HG03469 (cell line): ENCODE results near the gene S100A12.
"Not testable (repeated sequence)": the region's sequence is repeated elsewhere in the genome, so short reads cannot be mapped to it uniquely, and the experiment has no call there.

ENCODE experiments used
- ATAC-seq: cut with Tn5 transposase; IDR thresholded peaks from one replicate; pipeline ENCODE4 v1.9.1; 2021; ENCODE audit warnings: mild to moderate bottlenecking, moderate library complexity, moderate number of reproducible peaks; ENCODE audit not compliant: unreplicated experiment

The S100A12 gene

DNA sequence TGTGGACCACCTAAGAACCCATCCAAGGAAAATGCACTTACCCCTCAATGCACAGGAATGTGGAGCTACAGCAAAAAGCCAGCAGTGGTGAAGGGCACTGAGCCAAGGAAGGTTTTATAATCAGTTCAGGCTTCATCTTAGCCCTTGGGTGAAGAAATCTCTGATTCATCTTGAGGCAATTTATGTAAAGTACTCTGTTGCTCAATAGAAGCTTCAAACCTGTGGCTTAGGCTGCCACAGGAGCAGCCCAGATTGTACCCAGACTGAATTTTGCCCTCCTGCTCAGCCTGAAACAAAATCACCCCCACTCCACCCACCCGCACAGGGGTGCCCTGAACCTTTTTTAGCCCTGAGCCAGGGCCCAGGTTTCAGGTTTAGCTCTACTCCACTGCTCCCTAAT is at the start of gene S100A12:
Gene S100A12 (minus strand): TSS at position 111 of the 400 bp plus-strand sequence. CDS start 1,029 bp downstream, outside the sequence.
- ATAC-seq = no peak

DNA sequence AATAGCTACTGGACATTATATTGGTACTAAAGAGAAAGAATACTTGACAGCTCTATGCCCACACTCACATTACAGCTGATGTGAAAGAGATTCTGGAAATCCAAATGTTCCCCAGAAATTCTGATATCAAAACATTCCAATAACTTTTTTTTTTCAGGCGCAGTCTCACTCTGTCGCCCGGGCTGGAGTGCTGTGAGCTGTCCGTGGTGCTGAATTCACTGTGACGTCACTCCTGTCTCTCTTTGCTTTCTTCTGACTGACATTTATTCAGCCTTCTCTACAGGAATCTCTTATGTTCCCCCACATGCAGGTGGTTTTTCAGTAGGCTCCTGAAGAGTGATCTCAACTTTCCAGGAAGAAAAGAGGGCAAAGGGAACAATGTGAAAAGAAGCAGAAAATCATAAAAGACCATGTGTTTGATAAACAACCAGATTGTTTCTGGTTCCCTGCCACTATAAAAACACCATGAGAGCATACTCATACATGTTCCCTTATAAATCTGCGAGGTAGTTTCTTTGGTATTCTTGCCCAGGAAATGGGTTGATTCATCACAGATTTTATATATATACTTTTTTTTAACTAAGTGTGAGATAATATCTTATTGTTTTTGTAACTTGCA is 47.1 kb upstream of the S100A12 start:
- ATAC-seq = no peak

DNA sequence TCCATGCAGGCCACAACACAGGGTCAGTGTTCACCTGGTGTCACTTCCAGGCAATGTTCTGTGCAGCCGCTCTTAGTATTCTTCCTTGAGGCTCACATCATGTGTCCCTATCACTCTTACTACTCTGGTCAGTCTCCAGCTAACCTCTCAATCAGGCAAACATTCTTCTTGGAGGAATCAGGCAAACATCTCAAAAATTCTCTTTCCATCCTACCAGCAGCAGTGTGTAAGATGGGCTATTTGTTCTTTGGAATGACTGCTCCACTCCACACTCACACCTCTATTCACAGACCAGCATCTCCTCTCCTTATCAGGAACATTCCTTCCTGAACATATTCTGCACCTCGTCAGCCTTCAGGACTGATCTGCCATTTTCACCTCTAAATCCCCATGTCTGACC is 44.9 kb upstream of the S100A12 start:
- ATAC-seq = no peak

DNA sequence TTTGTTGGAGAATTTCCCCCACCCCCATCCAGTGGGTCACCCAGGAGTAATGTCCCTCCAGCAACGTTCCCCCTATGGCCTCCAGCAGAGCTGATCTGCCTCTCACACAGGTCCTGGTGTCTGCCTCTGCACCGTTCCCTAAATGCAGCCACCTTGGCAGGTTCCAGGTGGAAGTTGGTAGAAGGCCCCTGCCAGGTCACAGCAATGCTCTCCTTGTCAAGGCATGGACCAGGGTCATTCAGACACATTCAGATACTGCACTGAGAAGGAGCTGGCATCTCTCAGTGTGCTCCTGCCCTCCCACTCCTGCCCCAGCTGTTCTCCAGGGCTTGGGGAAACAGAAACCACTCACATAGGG is 44.0 kb upstream of the S100A12 start:
- ATAC-seq = not testable (repeated sequence)

DNA sequence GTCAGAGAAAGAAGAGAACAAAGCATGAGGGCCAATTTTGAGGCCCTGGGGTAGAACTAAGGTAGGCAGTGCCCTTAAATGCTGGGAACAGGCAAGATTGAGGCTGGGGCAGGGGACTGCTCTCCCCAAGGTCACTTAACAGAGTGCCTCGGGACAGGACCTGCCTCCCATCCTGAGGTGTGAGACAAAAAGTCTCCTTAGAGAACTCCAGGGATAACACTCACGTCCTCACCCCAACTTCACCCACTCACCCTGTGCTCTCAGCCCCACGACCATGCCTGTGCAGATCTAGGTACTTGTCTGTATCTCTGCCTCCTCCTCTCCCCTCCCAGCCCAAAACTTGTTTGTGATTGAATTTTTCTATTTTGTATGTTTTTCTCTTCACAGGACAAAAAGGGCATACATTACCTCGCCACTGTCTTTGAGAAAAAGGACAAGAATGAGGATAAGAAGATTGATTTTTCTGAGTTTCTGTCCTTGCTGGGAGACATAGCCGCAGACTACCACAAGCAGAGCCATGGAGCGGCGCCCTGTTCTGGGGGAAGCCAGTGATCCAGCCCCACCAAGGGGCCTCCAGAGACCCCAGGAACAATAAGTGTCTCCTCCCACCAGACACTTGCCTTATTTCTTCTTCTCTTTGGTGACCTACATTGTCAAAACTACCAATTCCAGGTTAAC is 43.5 kb upstream of the S100A12 start:
- not testable (repeated sequence) for ATAC-seq

DNA sequence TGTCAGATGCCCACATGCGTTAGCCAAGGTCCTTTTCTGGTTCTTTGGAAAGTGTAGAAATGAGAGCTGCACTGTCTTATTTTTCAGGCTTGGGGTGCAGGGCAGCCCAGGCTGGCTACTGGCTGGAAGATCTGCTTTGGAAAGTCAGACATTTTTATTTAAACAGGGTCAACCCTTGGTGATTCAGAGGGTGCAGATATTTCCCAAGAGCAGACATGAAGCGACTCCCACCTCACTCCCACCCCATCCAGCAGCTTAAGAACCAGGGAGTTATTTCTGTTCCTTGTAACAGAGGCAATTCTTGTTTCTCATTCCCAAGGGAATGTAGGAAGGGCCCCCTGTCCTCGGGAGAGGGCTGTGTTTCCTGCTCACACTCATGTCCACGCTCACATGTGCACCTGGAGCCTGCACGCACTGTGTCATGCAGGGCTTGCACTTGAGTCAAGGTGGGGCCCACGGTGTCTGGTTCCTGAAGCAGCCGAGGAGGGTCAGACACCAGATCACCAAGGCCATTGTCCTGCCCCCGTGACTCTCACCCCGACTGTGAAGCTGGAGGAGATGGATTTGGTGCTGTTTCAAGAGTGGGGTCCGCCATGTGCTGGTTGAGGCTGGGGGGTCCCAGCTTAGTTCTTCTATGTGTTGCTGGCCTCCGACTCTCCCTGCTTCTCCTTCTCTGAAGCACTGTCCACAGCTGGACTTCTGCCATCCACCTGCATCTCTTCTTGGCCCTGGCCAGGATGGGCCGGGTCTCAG is 41.9 kb upstream of the S100A12 start:
- ATAC-seq = no peak

DNA sequence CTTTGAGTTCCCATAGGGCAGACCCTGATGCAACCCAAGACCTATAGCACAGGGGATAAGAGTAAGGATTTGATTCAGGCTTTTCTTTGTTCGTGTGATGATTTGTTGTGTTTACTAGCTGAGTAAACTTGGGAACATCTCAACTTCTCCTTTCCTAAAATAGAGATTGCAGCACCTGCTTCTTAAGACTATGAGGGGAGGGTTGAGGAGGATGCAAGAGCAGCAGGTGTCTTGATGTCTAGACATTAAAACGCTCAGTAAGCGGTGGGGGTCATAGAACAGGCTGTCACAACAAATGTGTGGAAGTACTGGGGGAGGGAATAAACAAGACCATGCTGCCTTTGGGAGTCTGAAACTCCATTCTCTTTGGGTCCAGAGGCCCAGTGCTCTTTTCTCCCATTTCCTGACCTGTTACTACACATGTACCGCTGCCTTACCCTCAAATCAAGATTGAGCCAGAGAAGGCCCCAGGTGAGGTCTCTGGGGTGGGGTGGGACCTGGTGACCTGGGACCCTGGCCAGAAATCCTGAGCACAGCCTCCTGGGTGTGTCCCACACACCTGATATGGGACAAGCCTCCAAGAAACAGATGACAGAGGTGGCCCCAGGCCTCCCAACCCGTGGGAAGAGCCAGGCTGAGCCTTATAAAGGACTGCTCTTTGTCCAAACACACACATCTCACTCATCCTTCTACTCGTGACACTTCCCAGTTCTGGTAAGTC is 40.6 kb upstream of the S100A12 start, which contains the start of gene S100A7A:
Gene S100A7A (plus strand): TSS at position 671 of the 721 bp plus-strand sequence. CDS start 1,563 bp downstream, outside the sequence.
- no peak for ATAC-seq

DNA sequence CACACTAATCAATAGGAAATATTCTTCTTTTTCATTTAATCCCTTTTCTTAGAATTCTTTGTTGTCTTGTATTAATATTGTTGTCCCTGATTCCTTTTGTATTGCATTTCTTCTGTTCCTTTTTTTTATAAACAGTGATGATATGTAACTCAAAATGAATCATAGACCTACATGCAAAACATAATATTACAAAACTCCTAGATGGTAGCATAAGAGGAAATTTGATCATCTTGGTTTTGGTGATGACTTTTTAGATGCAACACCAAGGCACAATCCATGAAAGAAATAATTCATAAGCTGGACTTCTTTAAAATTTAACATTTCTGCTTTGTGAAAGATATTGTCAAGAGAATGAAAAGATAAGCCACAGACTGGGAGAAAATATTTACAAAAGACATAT is 38.5 kb upstream of the S100A12 start:
- ATAC-seq = not testable (repeated sequence)

- ATAC-seq = not testable (repeated sequence)
Observed at GRCh38 chr1:153407274-153407673, 31.9 kb upstream of the S100A12 start.

DNA sequence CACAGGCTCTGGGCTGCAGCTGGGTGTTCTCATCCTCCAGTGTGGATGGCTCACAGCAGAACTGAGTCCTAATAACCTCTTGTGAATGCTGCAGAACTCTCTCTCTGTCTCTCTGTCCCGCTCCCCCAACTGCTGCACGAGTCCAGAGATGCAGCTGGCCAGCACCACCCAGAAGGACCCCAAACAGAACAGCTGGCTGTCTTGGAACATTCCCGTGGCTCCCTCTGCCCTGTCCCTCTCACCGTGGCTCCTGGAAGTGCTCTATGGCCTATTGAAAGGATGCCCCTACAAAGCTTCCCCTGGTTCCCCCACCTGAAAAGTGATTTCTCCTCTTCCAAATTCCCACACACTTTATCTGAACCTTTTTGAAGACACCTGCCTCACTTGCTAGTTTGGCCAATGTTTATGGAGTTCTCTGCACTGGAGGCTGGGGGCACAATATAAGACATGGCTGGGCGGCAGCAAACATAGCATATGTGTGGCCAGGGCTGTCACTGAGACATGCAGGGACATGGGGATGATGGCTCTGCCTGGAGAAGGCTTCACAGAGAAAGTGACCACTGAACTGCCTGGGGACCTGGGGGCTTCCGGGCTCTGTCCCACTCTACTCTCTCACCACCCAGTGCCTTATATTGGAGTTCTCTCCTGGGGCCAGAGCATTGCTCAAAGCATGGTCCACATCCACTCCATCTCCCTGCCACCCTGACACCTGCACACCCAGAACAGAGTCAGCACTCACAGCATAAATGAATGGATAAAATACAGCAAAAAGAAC is 30.6 kb upstream of the S100A12 start:
- not testable (repeated sequence) for ATAC-seq

DNA sequence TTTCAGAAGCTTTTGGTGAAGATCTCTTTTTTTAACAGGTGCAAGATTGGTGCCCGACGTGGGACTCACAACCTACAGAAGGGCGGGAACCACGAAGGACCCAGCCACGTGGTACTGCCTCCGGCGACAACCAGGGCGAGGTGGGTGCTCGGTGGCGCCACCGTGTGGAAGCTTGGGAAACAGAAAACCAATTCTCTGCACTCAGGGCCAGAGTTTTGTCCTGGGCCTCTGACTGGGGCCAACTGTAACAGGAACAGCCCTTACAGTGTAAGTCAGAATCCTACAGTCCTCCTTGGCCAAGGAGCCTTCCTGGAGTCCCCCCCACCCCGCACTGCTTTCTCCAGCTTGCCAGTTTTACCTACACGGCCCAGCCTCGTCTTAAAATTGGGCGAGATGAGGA is 29.3 kb upstream of the S100A12 start:
- ATAC-seq = no peak

DNA sequence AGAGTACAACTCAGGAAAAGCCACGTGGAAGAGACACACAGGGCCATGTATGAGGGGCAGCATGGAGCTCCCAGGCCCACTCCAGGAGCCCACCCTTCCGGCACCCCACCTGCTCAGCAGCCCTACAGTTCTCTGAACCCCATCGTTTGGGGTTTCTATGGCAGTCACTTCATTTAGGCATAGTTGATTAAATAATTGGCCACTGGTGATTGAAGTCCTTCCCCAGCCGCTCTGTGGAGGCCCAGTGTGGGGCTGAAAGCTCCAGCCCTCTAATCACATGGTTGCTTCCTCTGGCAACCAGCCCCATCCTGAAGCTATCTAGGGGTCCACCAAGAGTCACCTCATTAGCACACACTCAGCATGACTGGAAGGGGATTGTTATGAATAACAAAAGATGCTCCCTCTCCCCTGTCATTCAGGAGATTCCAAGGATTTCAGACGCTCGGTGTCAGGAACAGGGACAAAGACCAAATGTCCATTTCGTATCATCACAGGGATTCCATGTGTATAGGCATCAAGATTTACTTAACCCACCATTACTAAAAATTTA is 28.7 kb upstream of the S100A12 start:
- ATAC-seq = no peak

DNA sequence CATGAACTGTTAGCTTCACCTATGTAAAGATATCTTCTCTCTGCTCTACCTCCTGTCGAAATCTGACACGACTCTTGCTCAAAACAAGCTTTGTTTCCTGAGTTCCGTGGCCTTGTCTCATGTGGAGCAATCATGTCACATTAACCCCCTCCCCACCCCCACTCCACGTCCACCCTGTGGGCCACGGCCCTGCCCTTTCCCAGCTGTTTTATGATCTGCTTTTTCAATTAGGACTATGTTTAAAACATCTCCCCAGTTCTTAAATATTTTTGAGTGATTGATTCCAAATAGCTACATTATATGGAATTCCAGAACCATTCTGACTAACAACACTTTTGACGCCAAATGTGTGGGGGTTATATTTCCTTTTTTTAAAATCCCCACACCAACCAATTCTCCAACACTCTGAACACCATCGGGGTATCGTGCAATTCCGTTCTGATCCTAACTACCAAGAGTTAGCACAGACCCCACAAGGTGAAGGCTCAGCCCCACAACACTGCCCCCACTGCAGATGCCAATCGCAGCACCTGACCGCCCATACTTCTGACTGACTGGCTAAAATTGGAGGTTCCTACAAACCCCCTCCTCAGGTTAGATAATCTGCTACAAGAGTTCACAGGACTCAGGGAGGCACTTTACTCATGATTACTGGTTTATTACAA is 28.1 kb upstream of the S100A12 start:
- no peak for ATAC-seq

DNA sequence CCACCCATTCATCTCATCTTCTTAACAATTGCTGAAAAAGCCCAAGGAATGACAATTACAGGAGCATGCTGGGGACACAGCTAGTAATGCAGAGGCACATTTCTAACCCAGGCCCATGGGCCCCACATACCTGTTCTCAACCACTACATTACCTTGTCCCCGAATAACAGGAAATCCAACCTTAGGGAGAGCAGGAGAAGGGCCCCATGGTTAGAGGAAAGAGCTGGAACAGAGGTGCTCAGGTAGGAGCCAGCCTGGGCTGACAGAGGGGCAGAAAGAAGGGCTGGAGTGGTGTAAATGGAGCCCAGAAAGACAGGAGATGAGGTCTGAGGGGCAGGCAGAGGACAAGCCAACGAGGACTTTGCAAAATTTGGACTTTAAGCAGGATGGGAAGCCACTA is 26.8 kb upstream of the S100A12 start:
- no peak for ATAC-seq

DNA sequence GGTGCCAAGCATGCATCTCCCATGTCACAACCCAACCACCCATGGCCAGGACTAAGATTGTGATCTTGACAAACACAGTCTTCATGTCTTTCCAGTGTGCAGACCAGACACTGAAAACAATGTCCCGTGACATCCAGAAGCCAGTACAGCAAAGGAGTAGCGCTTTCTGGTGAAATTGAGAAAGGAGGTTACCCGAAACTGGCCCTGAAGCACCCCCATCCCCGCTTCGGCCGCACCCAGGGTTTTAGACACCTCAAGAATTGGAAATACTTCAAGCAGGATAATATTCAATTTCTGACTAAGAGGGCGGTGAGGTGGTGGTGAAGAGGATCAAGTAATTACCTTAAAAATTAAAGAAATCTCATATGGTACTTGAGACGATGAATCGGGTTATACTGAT is 26.0 kb upstream of the S100A12 start:
- no peak for ATAC-seq

DNA sequence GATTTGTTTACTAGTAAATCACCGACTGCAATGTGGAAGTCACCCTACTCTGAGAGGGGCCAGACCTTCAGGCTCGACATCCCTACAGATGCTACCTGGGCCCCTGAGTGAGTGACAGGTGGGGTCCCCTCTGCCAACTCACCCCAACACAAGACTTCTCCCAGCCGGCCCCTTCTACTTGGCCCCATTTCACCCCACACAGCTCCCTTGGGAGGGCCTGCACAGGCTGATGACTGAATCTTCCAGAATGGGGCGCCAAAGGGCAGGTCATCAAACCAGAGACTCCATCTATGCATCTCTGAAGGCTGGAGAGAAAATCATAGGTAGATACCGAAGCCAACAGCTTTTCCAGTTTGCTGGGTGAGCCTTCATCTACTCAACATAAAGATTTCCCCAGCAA is 24.8 kb upstream of the S100A12 start:
- ATAC-seq = no peak

DNA sequence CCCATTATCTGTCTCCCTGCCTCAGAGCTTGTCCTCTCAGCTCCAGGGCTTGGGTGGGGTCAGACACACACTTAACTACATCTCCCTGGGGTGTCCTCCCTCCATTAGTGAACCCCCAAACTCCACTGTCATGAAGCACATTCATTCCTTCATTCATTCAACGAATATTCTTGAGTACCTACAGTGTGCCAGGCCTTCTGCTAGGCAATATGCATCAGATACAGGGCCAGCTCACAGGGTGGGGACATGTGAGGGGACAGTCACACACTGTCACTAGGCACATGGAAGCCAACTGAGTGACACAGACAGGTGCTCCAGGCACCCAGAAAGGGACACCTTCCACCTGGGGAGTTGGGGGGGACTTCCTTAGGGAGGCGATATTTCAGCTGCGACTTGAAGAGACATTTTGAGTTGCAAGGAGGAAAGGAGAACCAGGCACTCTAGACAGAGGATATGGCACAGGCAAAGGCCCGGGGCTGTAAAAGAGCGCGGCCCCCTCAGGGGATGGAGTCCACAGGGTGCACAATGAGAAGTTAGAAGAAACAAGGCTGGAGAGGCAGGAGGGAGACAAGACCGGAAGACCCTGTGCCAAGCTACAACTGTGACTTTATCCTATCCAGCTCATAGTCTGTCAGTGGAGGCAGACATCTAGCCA is 24.1 kb upstream of the S100A12 start:
- ATAC-seq = no peak

DNA sequence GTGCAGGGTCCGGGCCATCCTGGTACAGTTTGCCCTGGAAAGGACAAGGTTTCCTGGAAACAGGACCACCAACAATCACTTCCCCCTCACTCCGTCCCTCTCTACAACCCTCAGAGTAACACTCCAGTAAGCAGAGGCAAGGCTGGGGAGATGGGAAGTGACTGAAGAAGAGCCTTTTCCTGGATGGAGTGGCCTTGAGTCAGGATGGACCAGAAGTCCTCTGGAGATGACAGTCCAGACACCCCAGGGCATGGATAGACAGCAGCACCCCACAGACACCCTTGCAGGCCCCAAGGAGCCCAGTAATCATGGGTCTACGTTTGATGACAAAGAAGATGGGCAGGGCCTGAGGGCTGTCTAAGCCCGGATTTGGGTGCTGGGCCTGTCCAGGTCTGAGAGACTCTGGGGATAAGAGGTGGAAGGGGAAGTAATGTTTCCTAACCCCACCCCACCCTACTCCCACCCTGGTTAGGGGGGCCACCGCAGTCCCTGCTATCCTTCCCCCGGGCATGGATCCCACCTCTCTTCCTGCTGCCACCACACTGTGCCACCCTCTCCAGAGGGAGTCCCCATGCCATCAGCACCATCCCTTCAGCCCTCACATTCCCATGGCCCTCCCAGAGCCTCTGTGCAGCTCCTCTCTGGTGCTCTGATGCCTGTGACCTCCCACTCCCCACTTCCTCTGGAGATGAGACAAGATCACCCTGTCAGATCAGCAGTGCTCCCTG is 22.7 kb upstream of the S100A12 start:
- no peak for ATAC-seq
